HG03354 (cell line): ENCODE results near the gene HMX1.

Source experiments
- ATAC-seq: cut with Tn5 transposase; IDR thresholded peaks from one replicate; pipeline ENCODE4 v1.9.1; 2021; ENCODE audit warnings: mild to moderate bottlenecking; ENCODE audit not compliant: unreplicated experiment, poor library complexity, severe bottlenecking

HMX1 gene

DNA sequence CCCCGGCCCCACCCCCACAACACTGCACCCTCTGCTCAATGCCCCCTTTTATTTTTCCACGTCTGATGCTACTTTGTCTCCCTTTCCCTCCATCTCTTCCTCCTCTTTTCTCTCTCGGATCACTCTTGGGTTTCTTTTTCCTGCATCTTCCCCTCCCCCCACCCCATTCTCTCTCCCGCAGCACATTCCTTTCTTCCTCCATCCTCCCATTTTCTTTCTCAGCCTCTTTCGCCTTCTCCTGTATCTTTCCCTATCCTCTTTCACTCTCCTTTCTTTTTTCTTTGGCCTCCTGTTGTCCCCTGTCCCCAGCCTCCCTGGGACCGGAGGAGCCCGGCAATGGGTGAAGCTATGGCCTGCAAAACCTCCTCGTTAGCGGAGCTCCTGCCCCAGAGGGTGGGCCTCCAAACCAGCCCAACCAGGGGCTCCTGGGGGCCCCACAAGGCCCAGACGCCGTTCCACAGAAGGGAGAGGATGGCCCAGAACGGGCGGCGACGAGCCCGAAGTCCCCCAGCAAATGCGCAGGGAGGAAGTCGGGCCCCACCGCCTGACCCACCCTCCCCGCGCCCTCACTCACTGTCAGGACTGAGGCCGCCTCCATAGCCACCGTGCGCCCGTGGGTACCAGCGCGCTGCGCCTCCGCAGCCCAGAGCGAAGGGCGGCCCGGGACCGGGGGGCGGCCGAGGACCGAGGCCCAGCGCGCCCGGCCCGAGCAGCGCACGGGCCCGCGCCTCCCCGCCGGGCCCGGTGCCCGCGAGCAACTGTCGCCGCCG is 807 bp downstream of the HMX1 start:
- no peak for ATAC-seq

DNA sequence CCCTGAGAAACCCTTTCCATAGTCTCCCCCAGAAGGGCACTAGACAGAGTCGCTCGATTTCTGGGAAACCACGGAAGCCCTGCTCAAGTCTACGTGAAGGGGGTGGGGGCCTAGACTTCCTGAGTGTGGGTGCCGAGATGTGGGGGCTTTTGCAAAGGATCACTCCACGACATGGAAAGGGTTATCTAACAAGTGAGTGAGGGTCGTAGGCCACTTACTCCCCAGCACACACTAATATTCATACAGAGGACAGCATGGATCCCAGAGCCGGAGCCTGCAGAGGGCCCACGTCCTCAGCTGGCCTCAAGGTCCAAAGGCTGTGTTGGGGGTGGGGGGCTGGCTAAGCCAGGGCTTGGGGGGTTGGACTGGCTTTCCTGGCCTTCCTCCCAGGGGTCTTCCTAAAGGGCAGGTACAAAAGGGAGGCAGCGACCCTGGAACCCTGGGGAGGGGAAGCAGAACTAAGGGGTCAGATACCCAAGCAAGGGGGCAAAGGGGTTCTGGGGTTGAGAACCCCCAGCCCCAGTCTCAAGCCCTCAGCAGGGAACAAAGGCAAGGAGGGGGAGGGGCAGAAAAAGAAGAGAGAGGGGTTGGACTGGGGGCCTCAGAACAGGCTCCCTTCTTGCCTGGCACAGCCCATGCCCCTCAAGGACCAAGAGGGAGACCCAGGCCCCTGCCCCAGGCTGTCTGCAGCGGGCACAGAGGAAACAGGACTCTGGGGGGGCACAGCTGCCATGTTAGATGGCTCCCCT is 1.6 kb downstream of the HMX1 start:
- no peak for ATAC-seq

DNA sequence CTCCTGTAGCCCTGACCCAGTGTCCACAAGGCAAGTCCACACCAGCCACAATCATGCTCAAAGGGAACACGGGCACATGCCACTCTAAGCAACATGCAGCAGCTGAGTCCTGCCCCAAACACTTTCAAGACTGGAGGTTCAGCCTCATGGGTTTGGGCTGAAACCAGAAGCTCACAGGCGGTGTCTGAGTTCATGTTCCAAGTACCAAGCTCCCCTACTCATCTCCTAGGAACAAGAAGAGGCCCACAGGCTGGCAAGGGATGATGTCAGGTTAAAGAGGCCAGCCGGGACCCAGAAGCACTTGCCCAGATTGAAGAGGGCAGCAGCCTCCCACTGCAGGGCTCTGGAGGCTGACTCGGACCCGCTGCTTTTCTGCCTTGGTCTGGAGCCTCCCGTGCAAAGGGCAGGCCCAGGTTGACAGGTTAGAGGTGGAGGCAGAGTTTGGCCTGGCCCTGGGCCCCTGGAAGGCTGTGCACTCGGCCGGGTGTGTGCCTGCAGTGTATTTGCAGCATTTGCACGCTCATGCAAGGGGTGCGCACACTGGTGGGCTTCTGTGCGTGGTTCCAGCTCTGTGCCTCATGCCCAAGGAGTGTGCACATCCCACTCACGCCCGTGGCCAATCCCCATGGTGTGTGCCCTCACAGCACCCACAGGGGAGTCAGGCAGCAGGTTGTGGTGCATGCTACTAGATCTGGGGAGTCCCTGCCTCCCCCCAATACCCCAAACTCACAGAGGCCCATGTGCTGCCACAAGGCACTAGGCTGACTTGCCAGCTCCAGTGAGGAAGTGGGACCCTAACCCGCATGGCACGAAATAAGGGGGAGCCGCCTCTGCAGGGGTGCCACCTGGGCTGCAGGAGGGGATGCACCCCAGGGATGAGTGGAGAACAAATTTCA is 2.4 kb downstream of the HMX1 start:
- no peak for ATAC-seq

DNA sequence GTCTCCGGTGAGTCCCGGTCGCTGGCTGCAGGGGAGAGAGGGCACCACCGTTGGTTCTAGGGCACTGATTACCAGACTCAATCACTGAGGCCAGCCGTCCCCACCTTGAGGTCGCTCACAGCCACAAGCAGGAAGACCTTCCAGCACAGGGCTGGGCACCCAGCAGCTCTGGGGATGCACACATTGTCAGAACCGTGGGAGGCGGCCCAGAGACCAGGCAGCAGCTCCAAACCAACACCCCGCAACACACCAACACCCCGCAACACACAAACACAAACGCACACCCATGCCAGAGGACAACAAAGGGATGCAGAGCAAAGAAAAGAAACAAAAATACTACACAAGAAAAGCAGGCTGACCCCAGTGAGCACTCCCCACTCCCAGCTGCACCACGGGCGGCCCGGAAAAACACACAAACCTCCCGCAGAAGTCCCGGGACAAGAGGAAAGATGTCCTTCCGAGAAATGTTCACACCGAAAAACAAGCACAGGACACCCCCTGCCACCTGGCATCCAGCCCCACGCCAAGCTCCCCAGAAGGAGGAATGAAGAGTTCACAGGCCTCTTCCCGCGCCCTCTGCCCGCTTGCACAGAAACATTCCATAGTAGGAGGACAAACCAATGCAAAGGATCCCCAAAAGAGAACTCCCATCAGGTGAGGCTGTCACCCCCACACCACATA is 3.2 kb downstream of the HMX1 start:
- ATAC-seq: no peak

DNA sequence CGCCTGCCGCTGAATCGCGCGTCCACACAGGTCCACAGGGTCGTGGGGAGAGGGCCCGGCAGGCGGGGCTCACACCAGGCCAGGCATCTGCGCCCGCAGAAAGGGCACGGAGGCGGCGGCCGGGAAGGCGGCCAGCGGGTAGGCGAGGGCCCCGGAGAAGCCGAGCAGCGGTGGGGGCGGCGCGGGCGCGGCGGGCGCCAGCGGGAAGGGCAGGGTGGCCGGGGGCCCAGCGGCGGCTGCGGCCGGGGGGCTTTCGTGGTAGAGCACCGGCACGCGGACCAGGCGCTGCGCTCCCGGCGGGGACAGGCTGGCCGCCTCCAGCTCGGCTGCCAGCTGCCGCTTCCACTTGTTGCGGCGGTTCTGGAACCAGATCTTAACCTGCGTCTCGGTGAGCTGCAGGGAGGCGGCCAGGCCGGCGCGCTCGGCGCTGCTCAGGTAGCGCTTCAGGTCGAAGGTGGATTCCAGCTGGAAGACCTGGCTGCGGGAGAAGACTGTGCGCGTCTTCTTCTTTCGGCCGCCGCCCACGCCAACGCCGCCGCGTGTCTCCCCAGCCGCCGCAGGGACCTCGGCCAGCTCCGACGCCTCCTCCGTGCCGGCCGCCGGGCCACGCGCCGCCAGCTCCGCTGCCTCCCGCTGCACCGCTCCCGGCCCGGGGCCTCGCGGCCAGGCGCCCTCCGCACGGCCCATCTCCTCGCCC is 3.9 kb downstream of the HMX1 start:
- ATAC-seq: no peak

DNA sequence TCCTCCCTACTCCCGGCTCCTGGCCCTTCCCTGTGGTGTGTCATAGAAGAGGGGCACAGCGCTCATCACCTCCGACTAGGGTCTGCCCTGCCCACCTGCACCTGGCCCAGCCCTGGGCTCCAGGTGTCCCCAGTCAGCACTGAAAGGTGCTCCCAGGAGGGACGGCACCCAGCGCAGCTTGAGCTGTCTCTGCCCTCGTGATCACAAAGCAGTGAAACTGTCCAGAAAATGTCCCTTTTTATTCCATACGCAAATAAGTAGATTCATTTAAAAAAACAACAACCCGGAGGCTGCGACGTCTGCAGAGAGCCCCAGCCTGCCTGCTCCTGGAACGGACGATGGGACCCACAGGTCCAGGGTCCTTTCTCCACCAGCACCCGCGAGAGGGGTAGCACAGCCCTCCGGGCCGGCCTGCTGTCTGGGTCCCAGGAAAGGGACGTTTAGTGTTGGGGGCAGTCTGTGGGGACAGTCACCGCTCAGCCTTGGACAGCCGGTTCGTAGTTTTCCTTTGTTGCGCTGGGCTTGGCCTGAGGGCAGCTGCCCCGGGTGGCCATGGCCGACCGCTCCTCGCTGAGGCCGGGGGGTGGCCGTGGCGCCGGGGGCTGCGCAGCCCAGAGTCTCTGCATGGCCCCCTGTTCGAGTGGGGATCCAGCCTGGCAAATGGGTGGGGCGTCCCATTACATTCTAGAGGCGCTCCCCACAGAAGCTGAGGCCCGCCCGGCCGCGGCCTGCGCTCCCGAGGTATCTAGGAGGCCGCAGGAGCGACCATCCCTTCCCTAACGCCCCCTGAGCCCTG is 4.6 kb downstream of the HMX1 start:
- ATAC-seq: no peak

DNA sequence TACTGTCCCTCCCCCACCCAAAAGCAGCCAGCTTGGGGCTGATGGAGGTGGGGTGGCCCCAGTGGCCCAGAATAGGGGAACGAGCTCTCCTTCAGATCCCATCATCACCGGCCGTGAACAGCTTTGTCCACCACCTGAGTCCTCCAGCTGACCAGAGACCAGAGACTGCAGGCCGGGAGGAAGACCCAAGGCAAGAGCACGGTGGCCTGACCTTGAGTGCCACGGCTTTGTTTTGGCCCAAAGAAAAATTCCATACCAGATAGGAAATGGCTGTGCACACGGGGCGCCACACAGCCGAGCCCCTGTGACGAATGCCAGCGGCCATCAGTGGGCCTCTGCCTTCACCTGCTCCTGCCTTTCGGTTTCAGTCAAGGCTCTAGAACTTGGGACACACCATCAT is 5.2 kb downstream of the HMX1 start:
- no peak for ATAC-seq

DNA sequence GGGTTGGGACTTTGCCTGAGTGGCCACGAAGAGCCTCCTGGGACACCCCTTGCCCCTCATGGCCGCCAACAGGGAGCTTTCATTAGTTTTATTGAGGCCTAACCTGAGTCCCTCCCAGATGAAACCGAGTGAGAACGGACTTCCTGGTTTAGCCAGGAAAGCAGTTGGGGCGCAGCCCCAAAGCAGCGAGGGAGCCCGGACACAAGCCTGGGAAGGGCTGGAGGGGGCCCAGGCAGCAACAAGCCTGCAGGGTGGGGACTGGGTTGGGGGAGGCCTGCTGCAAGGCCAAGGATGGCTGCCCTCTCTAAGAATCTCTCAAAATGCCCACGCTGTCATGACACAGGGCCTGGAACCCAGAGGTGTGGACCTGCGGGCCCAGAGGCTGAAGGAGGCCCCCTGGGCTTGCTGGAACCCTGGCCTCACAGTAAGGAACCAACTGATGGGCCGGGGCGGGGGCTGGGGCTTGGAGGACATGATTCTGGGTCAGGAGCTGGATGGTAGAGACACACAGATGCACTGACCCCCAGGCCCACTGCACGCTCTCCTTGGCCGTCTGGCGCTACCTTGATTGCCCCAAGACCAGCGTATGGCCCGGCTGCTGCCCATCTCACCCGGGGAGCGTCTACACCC is 5.8 kb downstream of the HMX1 start:
- ATAC-seq: no peak

DNA sequence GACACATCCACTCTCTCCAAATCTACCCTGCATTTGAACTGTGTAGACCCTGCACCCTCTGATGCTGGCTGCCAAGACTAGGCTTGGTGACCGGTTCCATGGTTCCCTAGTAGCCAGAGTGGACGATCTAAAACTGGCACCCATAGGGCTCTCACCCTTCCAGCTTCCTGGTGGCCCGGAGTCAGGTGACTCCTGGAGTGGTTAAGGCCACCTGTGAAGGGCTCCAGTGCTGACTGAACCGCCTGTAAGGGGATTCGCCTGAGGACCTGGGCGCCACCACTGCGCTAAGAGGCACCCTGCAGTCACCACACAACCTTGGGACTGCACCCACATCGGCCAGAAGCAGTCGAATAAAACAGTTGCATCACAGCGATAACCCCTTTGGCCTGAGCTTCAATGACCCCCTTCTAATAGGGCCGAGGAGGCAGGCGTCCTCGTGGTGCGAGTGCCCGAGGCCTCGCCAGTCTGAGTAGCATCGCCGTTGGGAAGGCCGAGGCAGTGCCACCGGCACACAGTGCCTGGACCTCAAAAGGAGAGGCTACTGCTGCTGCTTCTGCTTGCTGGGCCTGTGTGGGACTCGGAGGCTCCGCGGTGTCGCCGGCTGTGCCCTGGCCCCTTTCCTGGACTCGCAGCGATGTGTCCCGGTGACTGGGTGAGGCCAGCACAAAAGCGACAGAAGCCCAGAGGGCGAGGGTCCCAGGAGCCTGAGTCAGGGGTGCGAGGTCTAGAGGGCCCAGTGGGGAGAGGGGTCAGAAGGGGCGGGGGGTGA is 6.5 kb downstream of the HMX1 start:
- no peak for ATAC-seq

DNA sequence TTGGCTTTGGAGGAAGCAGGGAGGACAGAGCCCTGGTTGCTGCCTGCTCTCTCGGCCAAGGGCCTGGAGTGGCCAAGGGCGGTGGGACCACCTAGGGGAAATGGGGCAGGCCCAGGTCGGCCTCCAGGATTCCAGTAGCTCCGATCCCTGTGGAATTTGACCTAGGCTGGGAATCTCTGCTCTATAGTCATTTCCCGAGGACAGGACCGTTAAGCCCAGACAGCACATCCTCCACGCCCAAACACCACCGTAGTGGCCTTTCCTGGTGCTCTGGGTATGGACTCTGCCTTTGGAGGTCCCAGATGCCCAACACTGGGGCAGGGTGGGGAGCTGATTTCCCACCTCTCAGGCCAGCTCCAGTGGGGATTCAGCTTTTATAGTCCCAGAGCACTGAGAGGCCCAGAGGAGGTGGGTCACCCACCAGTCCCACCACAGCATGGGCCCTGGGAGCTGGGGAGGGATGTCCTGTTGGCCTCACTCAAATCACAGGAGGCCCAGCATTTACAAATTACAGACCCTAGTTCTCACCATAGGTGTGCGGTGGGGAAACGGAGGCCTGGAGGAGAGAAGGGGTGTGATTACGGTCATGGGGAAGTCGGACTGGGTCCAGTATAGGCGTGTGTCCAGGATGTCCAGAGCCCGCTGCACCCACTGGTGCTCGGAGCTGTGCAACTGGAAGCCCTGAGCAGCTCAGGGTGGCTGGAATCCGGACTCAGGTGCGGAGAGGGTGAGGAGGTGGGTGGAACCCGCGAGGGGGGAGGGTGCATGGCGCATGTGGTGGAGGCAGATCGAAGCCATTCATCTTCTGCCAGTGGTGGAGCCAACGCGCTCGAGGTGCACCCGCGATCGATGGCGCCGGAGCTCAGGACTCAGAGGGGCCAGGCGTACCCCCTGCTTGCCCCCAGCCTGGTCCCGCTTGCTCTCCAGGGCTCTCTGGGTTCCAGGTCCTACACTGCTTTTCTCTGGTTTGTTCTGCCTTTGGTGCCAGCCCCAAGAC is 7.7 kb downstream of the HMX1 start:
- ATAC-seq: no peak

DNA sequence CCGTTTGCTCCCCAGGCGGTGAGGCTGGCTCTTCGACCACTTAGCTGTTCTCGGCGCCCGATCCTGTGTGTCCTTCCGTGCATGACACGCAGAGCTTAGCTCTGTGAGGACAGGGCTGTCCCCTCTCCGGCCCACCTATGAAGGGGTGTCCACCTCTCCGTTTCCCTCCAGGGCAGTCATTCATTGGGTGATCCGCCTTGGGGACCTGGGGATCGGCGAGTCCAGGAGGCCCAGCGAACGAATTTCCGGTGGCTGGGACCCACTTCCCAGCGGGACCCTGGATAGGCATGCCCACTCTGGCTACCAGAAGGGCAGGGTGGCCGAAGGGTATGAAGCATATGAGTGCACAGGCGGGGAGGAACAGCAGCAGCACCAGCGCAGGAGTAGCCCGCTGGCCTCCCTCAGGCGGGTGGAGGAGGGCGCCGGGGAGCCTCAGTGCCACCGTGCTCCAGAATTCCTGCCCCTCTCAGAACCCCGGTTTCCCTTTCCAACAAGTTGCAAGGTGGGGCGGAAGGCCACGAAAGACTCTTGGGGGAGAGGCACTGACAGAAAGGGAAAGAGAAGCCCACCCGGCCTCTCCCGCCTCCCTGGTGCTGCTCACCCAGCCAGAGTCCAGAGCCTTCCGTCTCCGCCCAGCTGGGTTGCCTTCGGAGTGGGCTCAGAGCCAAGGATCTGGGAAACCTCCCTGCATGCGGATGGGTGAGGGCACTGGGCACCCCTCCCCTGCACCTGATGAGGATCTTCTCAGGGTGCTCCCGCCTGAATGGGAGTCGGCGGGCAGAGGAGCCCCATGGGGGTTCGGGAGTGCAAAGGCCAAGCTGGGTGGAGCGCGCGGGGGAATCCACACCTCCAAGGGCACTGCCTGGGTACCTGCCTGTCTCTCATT is 8.6 kb downstream of the HMX1 start:
- ATAC-seq: no peak

DNA sequence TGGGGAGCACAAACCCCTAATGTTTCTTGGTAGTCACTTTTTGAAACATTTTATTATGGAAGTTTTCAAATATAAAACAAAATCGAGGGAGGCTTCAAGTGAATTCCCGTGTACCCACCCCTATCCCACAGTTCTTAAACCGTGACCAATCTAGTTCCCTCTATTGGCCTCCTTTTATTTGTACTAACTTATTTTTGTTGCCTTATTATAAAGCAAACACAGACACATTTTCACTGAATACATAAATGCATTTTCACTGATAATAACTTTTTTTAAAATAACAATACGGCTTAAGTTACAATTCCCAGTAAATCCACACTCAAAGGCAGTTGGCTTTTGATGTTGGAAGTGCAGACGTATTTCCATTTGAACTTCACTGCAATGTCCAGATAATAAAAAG is 9.3 kb downstream of the HMX1 start:
- no peak for ATAC-seq

DNA sequence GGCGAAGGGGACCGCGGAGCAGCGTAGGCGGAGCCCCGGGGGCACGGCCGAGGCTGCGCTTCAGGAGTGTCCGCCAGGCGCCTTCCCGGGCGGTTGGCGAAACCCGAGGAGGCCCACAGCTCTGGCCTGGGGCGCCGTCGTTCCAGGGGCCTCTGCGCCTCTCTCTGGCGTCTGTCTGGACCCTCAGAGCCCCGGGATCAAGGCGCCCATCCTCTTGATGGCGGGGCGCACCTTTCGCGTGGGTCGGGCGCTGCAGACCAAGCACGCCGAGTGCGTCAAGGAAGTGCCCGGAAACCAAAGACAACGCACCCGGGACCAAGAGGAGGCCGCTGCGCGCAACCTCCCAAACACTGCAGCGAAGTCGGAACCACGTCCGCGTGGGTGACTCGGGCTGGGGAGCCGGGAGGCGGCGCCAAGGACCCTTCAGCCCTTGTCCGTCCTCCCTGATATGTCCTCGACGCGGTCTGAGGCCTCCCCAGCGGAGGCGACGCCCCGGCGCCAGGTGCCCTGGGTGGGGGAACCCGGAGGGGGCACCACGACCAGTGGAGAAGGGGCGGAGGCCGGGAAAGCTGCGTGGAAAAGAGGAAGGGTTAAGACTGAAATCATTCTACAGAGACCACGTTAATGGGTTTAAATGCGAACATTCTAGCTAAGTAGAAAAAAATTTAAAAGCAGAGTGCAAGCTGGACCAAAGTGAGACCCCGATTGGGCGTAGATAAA is 9.9 kb downstream of the HMX1 start:
- ATAC-seq: no peak

DNA sequence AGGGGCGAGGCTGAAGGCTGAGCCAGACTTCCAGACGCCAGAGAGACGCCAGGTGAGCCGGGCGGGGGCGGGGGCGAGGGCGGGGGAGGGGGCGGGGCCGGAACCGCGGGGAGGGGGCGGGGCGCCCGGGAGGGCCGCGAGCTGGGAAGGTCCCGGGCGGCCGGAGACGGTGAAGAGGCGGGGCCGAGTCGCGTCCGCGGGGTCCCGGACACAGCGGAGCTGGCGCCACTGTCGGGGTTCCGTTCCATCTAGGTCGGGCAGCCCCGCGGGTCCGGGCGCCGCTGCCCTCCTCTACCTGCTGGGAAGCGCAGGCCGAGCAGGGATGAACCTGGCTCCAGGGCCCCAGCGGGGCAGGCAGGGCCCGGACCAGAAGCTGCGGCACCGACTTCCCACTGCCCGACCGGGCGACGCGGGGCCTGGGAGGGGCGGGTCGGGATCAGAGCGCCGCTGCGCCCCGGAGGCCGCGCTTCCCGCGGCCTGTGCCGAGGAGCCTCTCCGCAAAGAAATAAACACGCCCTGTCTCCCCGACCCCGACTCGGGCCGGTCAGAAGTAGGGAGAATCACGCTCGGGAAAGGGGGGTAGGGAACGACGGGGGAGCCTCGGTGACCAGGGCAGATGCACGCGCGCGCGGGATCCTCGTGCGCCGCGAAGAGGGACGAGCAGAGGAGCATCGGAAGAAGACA is 10.6 kb downstream of the HMX1 start:
- ATAC-seq: no peak
